Activated naive CD8-positive, alpha-beta T cell (primary cell): ENCODE results near the gene NPL.
A peak's percentile ranks its signal among the peaks of the same experiment; 100 is the strongest.

Source experiments
- H3K27ac Mint-ChIP-seq: one replicate; pipeline ENCODE4 v1.8.0; 2021; ENCODE audit warnings: mixed read lengths
- H3K27me3 Mint-ChIP-seq: one replicate; pipeline ENCODE4 v1.8.0; 2021; ENCODE audit warnings: mixed read lengths
- H3K36me3 Mint-ChIP-seq: one replicate; pipeline ENCODE4 v1.8.0; 2021; ENCODE audit warnings: mixed read lengths
- H3K4me1 Mint-ChIP-seq: one replicate; pipeline ENCODE4 v1.8.0; 2021; ENCODE audit warnings: low read depth, mixed read lengths
- H3K4me3 Mint-ChIP-seq: one replicate; pipeline ENCODE4 v1.8.0; 2021; ENCODE audit warnings: mild to moderate bottlenecking, mixed read lengths
- H3K9me3 Mint-ChIP-seq: one replicate; pipeline ENCODE4 v1.8.0; 2021; ENCODE audit warnings: low read depth, mixed read lengths

NPL gene

DNA sequence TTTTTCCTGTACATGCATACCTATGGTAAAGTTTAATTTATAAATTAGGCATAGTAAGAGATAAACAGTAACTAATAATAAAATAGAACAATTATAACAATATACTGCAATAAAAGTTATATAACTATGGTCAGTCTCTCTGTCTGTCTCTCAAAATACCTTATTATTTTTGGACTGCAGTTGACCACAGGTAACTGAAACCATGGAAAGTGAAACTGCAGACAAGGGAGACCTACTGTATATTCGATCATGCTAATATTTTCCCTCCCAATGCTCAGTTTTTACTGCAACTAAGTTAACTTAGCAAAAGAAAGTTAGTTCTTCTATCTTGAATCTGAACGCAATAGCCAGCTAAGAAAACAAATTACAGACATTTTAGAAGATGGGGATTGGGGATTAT lies 37.3 kb downstream of the NPL start:
- Mint-ChIP-seq H3K27ac (no peak overlapping the region), H3K4me1 (no peaks in the 10 kb centered on the region), H3K4me3 (no peak overlapping the region), H3K9me3 (no peaks in the 10 kb centered on the region), H3K27me3 (no peaks in the 10 kb centered on the region), H3K36me3 (peaks cover 11% of the 10 kb centered on the region)

GRCh38 chr1:182829285-182829932 lies 39.8 kb downstream of the NPL start:
- Mint-ChIP-seq H3K27me3 (no peaks in the 10 kb centered on the region), H3K27ac (no peak overlapping the region), H3K4me1 (no peaks in the 10 kb centered on the region), H3K4me3 (no peak overlapping the region), H3K9me3 (no peaks in the 10 kb centered on the region), H3K36me3 (peaks cover 11% of the 10 kb centered on the region)

DNA sequence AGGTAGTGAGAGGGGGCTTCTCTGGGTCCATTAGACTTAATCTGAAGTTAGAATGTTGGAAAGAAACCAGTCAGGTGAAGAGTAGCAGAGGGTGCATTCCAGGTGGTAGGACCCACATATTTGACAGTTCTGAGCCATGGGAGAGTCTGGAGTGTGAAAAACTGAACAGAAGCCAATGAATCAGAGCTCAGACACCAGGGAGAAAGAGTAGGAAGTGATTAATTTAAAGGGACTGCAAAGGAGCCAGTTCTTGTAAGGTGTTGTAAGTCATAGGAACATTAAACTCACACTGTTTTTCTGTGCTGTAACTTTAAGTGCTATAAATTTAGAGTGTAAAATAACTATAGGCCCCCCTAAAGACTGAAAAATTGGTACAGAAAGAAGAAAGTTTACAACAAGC lies 43.7 kb downstream of the NPL start:
- Mint-ChIP-seq H3K36me3 (peaks cover 6% of the 10 kb centered on the region), H3K27me3 (no peaks in the 10 kb centered on the region), H3K9me3 (no peaks in the 10 kb centered on the region), H3K4me3 (no peak overlapping the region), H3K4me1 (no peaks in the 10 kb centered on the region), H3K27ac (no peak overlapping the region)

DNA sequence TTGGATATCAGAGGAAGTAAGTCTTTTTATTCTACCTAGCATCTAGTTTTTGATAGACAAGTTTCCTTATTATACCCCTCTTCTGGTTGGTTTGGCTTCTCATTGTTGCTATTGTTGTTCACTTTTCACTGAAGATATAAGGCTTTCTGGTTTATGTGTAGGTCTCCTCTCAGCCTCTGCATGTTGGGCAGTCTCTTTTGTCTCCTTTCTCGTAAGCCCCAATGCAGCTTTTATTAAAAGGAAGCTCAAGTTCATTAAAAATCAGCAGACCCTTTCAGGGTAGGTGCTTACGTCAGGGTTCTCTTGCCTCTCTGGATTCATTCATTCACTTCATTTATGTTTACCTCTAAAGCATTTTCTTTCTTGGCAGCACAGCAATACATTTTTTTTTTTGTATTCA lies 44.8 kb downstream of the NPL start:
- Mint-ChIP-seq H3K27me3 (no peaks in the 10 kb centered on the region), H3K4me3 (no peak overlapping the region), H3K27ac (no peak overlapping the region), H3K9me3 (no peaks in the 10 kb centered on the region), H3K4me1 (peaks cover 4% of the 10 kb centered on the region), H3K36me3 (peaks cover 6% of the 10 kb centered on the region)

- H3K27me3 Mint-ChIP-seq: no peaks in the 10 kb centered on the region
These were observed 46.2 kb downstream of the NPL start for GRCh38 chr1:182835806-182836205.

DNA sequence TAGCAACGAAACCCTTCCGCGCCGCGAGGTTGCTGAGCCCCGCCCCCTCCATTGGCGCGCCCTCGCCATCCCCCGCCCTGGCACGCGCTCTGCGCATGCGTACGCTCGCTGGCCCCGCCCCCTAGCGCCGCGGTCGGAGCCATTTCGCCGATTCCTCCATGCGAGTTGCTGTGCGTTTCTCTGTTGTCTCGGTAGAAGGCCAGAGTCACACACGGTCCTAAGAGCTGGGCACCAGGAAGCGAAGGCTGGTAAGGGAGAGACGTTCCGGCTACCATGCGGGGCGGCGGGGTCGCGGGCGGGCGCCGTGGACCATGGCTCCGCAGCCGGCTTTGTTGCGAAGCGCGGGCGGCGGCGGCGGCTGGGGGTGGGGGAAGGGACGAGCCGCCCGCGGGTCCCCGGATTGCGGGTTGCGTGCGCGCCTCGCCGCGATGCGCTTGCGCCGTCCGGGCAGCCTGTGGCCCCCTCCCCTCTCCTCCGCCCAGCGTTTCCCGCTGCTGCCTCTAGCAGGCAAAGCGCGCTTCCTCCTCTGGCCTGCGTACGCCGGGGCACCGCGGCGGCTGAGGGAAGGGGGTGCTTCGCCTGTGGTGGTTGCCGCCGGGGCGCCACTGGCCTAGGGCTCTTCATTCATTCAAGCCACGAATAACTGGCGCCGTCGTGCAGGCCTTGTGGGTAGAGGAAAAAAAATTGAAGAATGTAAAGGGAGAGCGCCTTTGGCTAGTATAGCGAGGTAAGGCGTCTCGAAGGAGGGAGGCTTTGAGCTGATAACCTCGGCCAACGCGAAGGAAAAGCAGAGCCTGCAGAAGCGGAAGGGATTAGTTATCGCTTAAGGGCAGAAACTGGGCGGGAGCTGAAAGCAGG lies 49.9 kb downstream of the NPL start, which contains the start of gene DHX9:
TSS of gene DHX9 (plus strand) at position 139 of the 858 bp plus-strand sequence. CDS start 3,220 bp downstream, outside the sequence.
- Mint-ChIP-seq H3K36me3 (peaks cover 12% of the 10 kb centered on the region), H3K9me3 (no peaks in the 10 kb centered on the region), H3K4me3 (peak within 1 kb of the TSS; percentile 99), H3K27me3 (no peaks in the 10 kb centered on the region), H3K27ac (peak within 1 kb of the TSS; percentile 98), H3K4me1 (peaks cover 44% of the 10 kb centered on the region)

More at GRCh38 chr1:182835806-182836205, 46.2 kb downstream of the NPL start:
- H3K4me1 Mint-ChIP-seq: peaks cover 11% of the 10 kb centered on the region
- H3K9me3 Mint-ChIP-seq: no peaks in the 10 kb centered on the region
- H3K4me3 Mint-ChIP-seq: no peak overlapping the region
- peaks cover 10% of the 10 kb centered on the region for H3K36me3 Mint-ChIP-seq
- no peak overlapping the region for H3K27ac Mint-ChIP-seq

GRCh38 chr1:182841368-182841988 lies 51.9 kb downstream of the NPL start:
- Mint-ChIP-seq H3K4me3 (peak overlapping the region; percentile 99), H3K27me3 (no peaks in the 10 kb centered on the region), H3K4me1 (peaks cover 64% of the 10 kb centered on the region), H3K36me3 (peaks cover 14% of the 10 kb centered on the region), H3K27ac (peak overlapping the region; percentile 78), H3K9me3 (no peaks in the 10 kb centered on the region)

DNA sequence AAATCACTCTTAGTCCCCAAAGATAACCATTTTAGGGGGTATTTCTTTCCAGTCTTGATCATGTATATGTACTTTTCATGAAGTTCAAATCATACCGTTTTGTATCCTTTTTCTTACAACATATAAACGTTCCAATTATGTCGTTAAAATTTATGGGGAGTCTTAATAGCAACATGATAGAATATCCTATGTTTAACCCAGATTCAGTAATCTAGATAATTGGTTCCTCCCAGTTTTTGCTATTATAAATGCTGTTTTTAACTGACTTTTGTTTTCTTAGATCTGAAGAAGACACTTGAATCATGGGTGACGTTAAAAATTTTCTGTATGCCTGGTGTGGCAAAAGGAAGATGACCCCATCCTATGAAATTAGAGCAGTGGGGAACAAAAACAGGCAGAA lies 52.7 kb downstream of the NPL start:
- Mint-ChIP-seq H3K27ac (peak overlapping the region; percentile 78), H3K4me1 (peaks cover 71% of the 10 kb centered on the region)

GRCh38 chr1:182845379-182845778 lies 55.8 kb downstream of the NPL start:
- peaks cover 90% of the 10 kb centered on the region for H3K4me1 Mint-ChIP-seq
- peak overlapping the region; percentile 83 for H3K27ac Mint-ChIP-seq
- H3K4me3 Mint-ChIP-seq: peak overlapping the region; percentile 67
- peaks cover 18% of the 10 kb centered on the region for H3K36me3 Mint-ChIP-seq
- no peaks in the 10 kb centered on the region for H3K27me3 Mint-ChIP-seq
- no peaks in the 10 kb centered on the region for H3K9me3 Mint-ChIP-seq

More for the DNA sequence above, 52.7 kb downstream of the NPL start:
- H3K4me3 Mint-ChIP-seq: peak overlapping the region; percentile 99
- H3K9me3 Mint-ChIP-seq: no peaks in the 10 kb centered on the region
- H3K27me3 Mint-ChIP-seq: no peaks in the 10 kb centered on the region
- H3K36me3 Mint-ChIP-seq: peaks cover 19% of the 10 kb centered on the region

- H3K27ac Mint-ChIP-seq: peak overlapping the region; percentile 78
- H3K4me1 Mint-ChIP-seq: peaks cover 89% of the 10 kb centered on the region
- H3K27me3 Mint-ChIP-seq: no peaks in the 10 kb centered on the region
- peak overlapping the region; percentile 42 for H3K4me3 Mint-ChIP-seq
- no peaks in the 10 kb centered on the region for H3K9me3 Mint-ChIP-seq
- H3K36me3 Mint-ChIP-seq: peaks cover 15% of the 10 kb centered on the region
These were observed 56.3 kb downstream of the NPL start for GRCh38 chr1:182845894-182846293.

DNA sequence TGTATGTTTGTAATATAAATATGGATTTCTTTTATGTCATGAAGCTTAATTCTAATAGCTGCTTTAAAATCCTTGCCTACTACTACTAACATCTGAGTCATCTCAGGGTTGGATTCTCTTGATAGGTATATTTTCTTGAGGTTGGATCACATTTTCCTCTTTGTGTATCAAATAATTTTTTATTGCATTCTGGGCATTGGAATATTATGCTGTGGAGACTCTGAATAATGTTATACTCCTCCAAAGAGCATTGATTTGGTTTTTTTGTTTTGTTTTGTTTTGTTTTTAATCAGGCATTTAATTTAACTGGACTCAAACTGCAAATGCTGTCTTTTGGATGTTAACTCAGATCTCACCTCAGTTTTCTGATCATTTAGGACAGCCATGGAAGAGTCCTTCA lies 57.5 kb downstream of the NPL start:
- Mint-ChIP-seq H3K36me3 (peaks cover 9% of the 10 kb centered on the region), H3K27ac (peak overlapping the region; percentile 76), H3K27me3 (no peaks in the 10 kb centered on the region), H3K4me3 (peak overlapping the region; percentile 60), H3K4me1 (peaks cover 84% of the 10 kb centered on the region), H3K9me3 (no peaks in the 10 kb centered on the region)

- Mint-ChIP-seq H3K4me3 (peak overlapping the region; percentile 13), H3K36me3 (peaks cover 9% of the 10 kb centered on the region), H3K27ac (no peak overlapping the region), H3K27me3 (no peaks in the 10 kb centered on the region), H3K9me3 (no peaks in the 10 kb centered on the region), H3K4me1 (peaks cover 68% of the 10 kb centered on the region)
These were observed 59.2 kb downstream of the NPL start for GRCh38 chr1:182848736-182849135.

GRCh38 chr1:182850319-182850718 lies 60.7 kb downstream of the NPL start:
- Mint-ChIP-seq H3K27ac (no peak overlapping the region), H3K4me3 (no peak overlapping the region), H3K36me3 (peaks cover 9% of the 10 kb centered on the region), H3K4me1 (peaks cover 55% of the 10 kb centered on the region), H3K9me3 (no peaks in the 10 kb centered on the region), H3K27me3 (no peaks in the 10 kb centered on the region)

DNA sequence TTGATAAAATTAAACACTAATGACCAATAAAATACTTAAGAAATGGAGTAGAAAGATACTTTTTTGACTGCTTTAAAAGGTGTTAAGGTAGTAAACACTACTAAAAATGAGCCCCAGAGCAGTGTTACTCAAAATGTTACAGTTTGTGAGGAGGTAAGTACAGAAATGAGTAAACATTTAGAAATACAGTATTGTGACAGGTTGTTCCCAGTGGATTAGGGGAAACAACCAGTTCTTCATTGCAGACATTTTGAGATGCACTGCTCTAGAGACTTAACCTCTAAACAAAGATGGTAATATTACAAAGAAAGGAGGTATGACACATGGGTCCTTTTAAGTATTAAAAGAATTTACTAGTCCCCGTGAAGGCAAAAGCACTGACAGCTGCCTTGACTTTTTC lies 62.3 kb downstream of the NPL start:
- peaks cover 6% of the 10 kb centered on the region for H3K36me3 Mint-ChIP-seq
- peak overlapping the region; percentile 61 for H3K27ac Mint-ChIP-seq
- H3K4me1 Mint-ChIP-seq: peaks cover 41% of the 10 kb centered on the region
- H3K27me3 Mint-ChIP-seq: no peaks in the 10 kb centered on the region
- H3K9me3 Mint-ChIP-seq: no peaks in the 10 kb centered on the region
- no peak overlapping the region for H3K4me3 Mint-ChIP-seq

GRCh38 chr1:182855911-182856310 lies 66.3 kb downstream of the NPL start:
- peaks cover 6% of the 10 kb centered on the region for H3K36me3 Mint-ChIP-seq
- H3K27ac Mint-ChIP-seq: no peak overlapping the region
- H3K4me3 Mint-ChIP-seq: no peak overlapping the region
- no peaks in the 10 kb centered on the region for H3K9me3 Mint-ChIP-seq
- H3K27me3 Mint-ChIP-seq: no peaks in the 10 kb centered on the region
- H3K4me1 Mint-ChIP-seq: peaks cover 14% of the 10 kb centered on the region
